MCF 10A (cell line): Measurements from ENCODE around the gene UVRAG. TPM values are rescaled to one million over a fixed set of nuclear protein-coding genes. Genes with fewer than 3 reads are reported as not detected.

Source experiments
- BruUV-seq: library from RNA; stranded (reverse); fragments of 400-500 nt; replicated peaks from 2 replicates; lab custom pipeline; 2021; lab: Mats Ljungman, UMichigan
- CTCF ChIA-PET: fragments of 300-600 bp; sonication (Branson Sonifier 250); formaldehyde crosslinking; extraction: SDS; loops from one replicate; lab custom pipeline; 2021; ENCODE audit warnings: antibody characterized with exemption, inconsistent platforms; lab: Yijun Ruan, JAX
- POLR2A ChIA-PET: fragments of 300-600, 350-650 bp; sonication (Branson Sonifier 250); formaldehyde crosslinking; extraction: SDS; loops from one replicate; lab custom pipeline; 2020; ENCODE audit warnings: antibody characterized with exemption, inconsistent platforms; lab: Yijun Ruan, JAX
- DNase-seq: peaks from one replicate; pipeline ENCODE4 v3.0.0-alpha.2; 2018; ENCODE audit not compliant: unreplicated experiment
- H3K27ac Mint-ChIP-seq: one replicate; pipeline ENCODE4 v1.8.0; 2022; ENCODE audit warnings: mild to moderate bottlenecking, low read depth, mixed read lengths; ENCODE audit not compliant: unreplicated experiment
- H3K27me3 Mint-ChIP-seq: one replicate; pipeline ENCODE4 v1.8.0; 2022; ENCODE audit warnings: mixed read lengths; ENCODE audit not compliant: insufficient read depth, unreplicated experiment
- H3K36me3 Mint-ChIP-seq: one replicate; pipeline ENCODE4 v1.8.0; 2022; ENCODE audit warnings: mild to moderate bottlenecking, moderate library complexity, mixed read lengths; ENCODE audit not compliant: insufficient read depth, unreplicated experiment
- H3K4me1 Mint-ChIP-seq: one replicate; pipeline ENCODE4 v1.8.0; 2022; ENCODE audit warnings: mixed read lengths; ENCODE audit not compliant: insufficient read depth, unreplicated experiment
- H3K4me3 Mint-ChIP-seq: one replicate; pipeline ENCODE4 v1.8.0; 2022; ENCODE audit warnings: mild to moderate bottlenecking, moderate library complexity, mixed read lengths; ENCODE audit not compliant: unreplicated experiment
- H3K9me3 Mint-ChIP-seq: one replicate; pipeline ENCODE4 v1.8.0; 2022; ENCODE audit warnings: mixed read lengths; ENCODE audit not compliant: unreplicated experiment
- CTCF ChIP-seq: fragments of 200-600 bp; IDR thresholded peaks from one replicate; pipeline ENCODE4 v1.8.0; 2022; ENCODE audit warnings: antibody characterized with exemption, mild to moderate bottlenecking; ENCODE audit not compliant: unreplicated experiment
- intact Hi-C: fragments of 100-400 bp; cut with micrococcal nuclease; formaldehyde crosslinking; loops from 2 replicates; pipeline ENCODE4 v1.14.1; 2022
- total RNA-seq: library from RNA; stranded (reverse); gene quantifications from 2 replicates; pipeline ENCODE4 v1.2.3, GENCODE V29; 2022

Gene UVRAG
- total RNA-seq, 1 experiment from 2014 or later, result 12.4 TPM

GRCh38 chr11:75939516-75939915 lies 124.5 kb downstream of the UVRAG start:
- no peak overlapping the region for H3K4me3 Mint-ChIP-seq
- intact Hi-C loops, result no loop called here
- no peak for DNase-seq
- H3K27me3 Mint-ChIP-seq, result no peaks in the 10 kb centered on the region
- no peaks in the 10 kb centered on the region for H3K9me3 Mint-ChIP-seq
- no TSS peak for BruUV-seq
- no peak overlapping the region for H3K27ac Mint-ChIP-seq
- H3K36me3 Mint-ChIP-seq, result no peaks in the 10 kb centered on the region
- CTCF ChIA-PET, result no interaction called here
- POLR2A ChIA-PET, result interaction anchor here (0.7 kb wide), 1 partner anchor 430 kb away, joined by 3 read pairs; no protein-coding TSS in a partner anchor
- no peak for TF ChIP-seq CTCF
- H3K4me1 Mint-ChIP-seq, result no peaks in the 10 kb centered on the region

- H3K27me3 Mint-ChIP-seq, result no peaks in the 10 kb centered on the region
- H3K36me3 Mint-ChIP-seq, result no peaks in the 10 kb centered on the region
- BruUV-seq, result no TSS peak
- no peaks in the 10 kb centered on the region for H3K9me3 Mint-ChIP-seq
- H3K27ac Mint-ChIP-seq, result no peak overlapping the region
- no peak overlapping the region for H3K4me3 Mint-ChIP-seq
- ChIA-PET CTCF (no interaction called here), POLR2A (no interaction called here)
- TF ChIP-seq CTCF, result no peak
- intact Hi-C loops, result no loop called here
- H3K4me1 Mint-ChIP-seq, result no peaks in the 10 kb centered on the region
- DNase-seq, result no peak
These were observed 125.0 kb downstream of the UVRAG start for GRCh38 chr11:75939992-75940391.

- CTCF ChIA-PET, result interaction anchor here (0.8 kb wide), 1 partner anchor 211 kb away, joined by 3 read pairs; no protein-coding TSS in a partner anchor
- no peak for TF ChIP-seq CTCF
- no TSS peak for BruUV-seq
- DNase-seq, result no peak
- Mint-ChIP-seq H3K4me1 (no peaks in the 10 kb centered on the region), H3K4me3 (no peak overlapping the region), H3K9me3 (no peaks in the 10 kb centered on the region), H3K36me3 (no peaks in the 10 kb centered on the region), H3K27me3 (no peaks in the 10 kb centered on the region), H3K27ac (no peak overlapping the region)
- POLR2A ChIA-PET, result no interaction called here
- intact Hi-C loops, result no loop called here
These were observed 125.9 kb downstream of the UVRAG start for GRCh38 chr11:75940911-75941310.

GRCh38 chr11:75944515-75944914 lies 129.5 kb downstream of the UVRAG start:
- H3K4me1 Mint-ChIP-seq, result no peaks in the 10 kb centered on the region
- no peak overlapping the region for H3K4me3 Mint-ChIP-seq
- H3K27me3 Mint-ChIP-seq, result no peaks in the 10 kb centered on the region
- CTCF ChIA-PET, result interaction anchor here (0.6 to 0.8 kb wide), 2 partner anchors 139 to 207 kb away, joined by 3 read pairs; no protein-coding TSS in a partner anchor
- no peaks in the 10 kb centered on the region for H3K36me3 Mint-ChIP-seq
- no peaks in the 10 kb centered on the region for H3K9me3 Mint-ChIP-seq
- no TSS peak for BruUV-seq
- no peak for DNase-seq
- POLR2A ChIA-PET, result interaction anchor here (0.7 kb wide), 1 partner anchor 63 kb away, joined by 3 read pairs; no protein-coding TSS in a partner anchor
- intact Hi-C loops, result no loop called here
- TF ChIP-seq CTCF, result no peak
- no peak overlapping the region for H3K27ac Mint-ChIP-seq
